Measurements from ENCODE around the gene TDRD9.

Gene TDRD9

GRCh38 chr14:103925316-103925715 lies 2.9 kb upstream of the TDRD9 start:
- TF ChIP-seq CTCF (IDR thresholded peaks at IDR 0.05; ENCODE audit: low read depth, low read length), result no peak
- in situ Hi-C loops (cut with HindIII; ENCODE audit: low sequenced_read_pairs), result no loop called here
- no peak for DNase-seq (ENCODE audit: low read depth, low spot score)
- H3K4me3 ChIP-seq (ENCODE audit: low read depth, low read length), result no peak overlapping the region

GRCh38 chr14:103927566-103927965 lies 690 bp upstream of the TDRD9 start:
- no peak overlapping the region for H3K4me3 ChIP-seq (ENCODE audit: low read depth, low read length)
- no peak for DNase-seq (ENCODE audit: low read depth, low spot score)
- in situ Hi-C loops (cut with HindIII; ENCODE audit: low sequenced_read_pairs), result no loop called here
- no peak for TF ChIP-seq CTCF (IDR thresholded peaks at IDR 0.05; ENCODE audit: low read depth, low read length)

GRCh38 chr14:103930051-103930604 lies 1.9 kb downstream of the TDRD9 start:
- no peak overlapping the region for H3K4me3 ChIP-seq (ENCODE audit: low read depth, low read length)
- DNase-seq (ENCODE audit: low read depth, low spot score), result no peak
- in situ Hi-C loops (cut with HindIII; ENCODE audit: low sequenced_read_pairs), result no loop called here
- TF ChIP-seq CTCF (IDR thresholded peaks at IDR 0.05; ENCODE audit: low read depth, low read length), result no peak

GRCh38 chr14:103931422-103931821 lies 3.2 kb downstream of the TDRD9 start:
- no peak for DNase-seq (ENCODE audit: low read depth, low spot score)

GRCh38 chr14:103932791-103933490 lies 4.7 kb downstream of the TDRD9 start:
- TF ChIP-seq CTCF (IDR thresholded peaks at IDR 0.05; ENCODE audit: low read depth, low read length), result no peak
- in situ Hi-C loops (cut with HindIII; ENCODE audit: low sequenced_read_pairs), result no loop called here
- DNase-seq (ENCODE audit: low read depth, low spot score), result no peak
- H3K4me3 ChIP-seq (ENCODE audit: low read depth, low read length), result no peak overlapping the region

More at GRCh38 chr14:103931422-103931821, 3.2 kb downstream of the TDRD9 start:
- in situ Hi-C loops (cut with HindIII; ENCODE audit: low sequenced_read_pairs), result no loop called here
- H3K4me3 ChIP-seq (ENCODE audit: low read depth, low read length), result no peak overlapping the region
- no peak for TF ChIP-seq CTCF (IDR thresholded peaks at IDR 0.05; ENCODE audit: low read depth, low read length)

- no peak overlapping the region for H3K4me3 ChIP-seq (ENCODE audit: low read depth, low read length)
- no peak for DNase-seq (ENCODE audit: low read depth, low spot score)
- in situ Hi-C loops (cut with HindIII; ENCODE audit: low sequenced_read_pairs), result no loop called here
- no peak for TF ChIP-seq CTCF (IDR thresholded peaks at IDR 0.05; ENCODE audit: low read depth, low read length)
These were observed 6.8 kb downstream of the TDRD9 start for GRCh38 chr14:103935102-103935501.
